Activated naive CD8-positive, alpha-beta T cell treated with anti-CD3 and anti-CD28 coated beads, Interleukin-2, amount 10 ng/mL, durations not matched to agents 7 days and 5 days (primary cell): ENCODE results near the gene KLHL36. TPM values are rescaled to one million over a fixed set of nuclear protein-coding genes. Genes with fewer than 3 reads are reported as not detected.
"Not testable (repeated sequence)": the region's sequence is repeated elsewhere in the genome, so short reads cannot be mapped to it uniquely, and the experiment has no call there.

Experiments
- ATAC-seq: fragments of 150-1000 bp; cut with Tn5 transposase; one replicate; pipeline ENCODE4 v1.10.0; 2021; ENCODE audit warnings: low read depth, moderate library complexity
- POLR2A ChIA-PET: fragments of 350-600 bp; sonication (Branson Sonifier 250); formaldehyde crosslinking; loops from one replicate; lab custom pipeline; 2021; ENCODE audit warnings: antibody characterized with exemption; lab: Charles Lee
- DNase-seq: peaks from one replicate; pipeline ENCODE4 v3.0.0; 2021
- H3K27ac Mint-ChIP-seq: one replicate; pipeline ENCODE4 v1.8.0; 2022; ENCODE audit warnings: mild to moderate bottlenecking, mixed read lengths
- H3K27me3 Mint-ChIP-seq: one replicate; pipeline ENCODE4 v1.8.0; 2022; ENCODE audit warnings: mild to moderate bottlenecking, moderate library complexity, mixed read lengths
- H3K36me3 Mint-ChIP-seq: one replicate; pipeline ENCODE4 v1.8.0; 2021; ENCODE audit warnings: mild to moderate bottlenecking, mixed read lengths
- H3K4me1 Mint-ChIP-seq: one replicate; pipeline ENCODE4 v1.8.0; 2021; ENCODE audit warnings: mixed read lengths
- H3K4me3 Mint-ChIP-seq: one replicate; pipeline ENCODE4 v1.8.0; 2022; ENCODE audit warnings: mild to moderate bottlenecking, moderate library complexity, mixed read lengths
- H3K9me3 Mint-ChIP-seq: one replicate; pipeline ENCODE4 v1.8.0; 2021; ENCODE audit warnings: mixed read lengths
- total RNA-seq, 2 experiments: library from RNA; stranded (reverse); gene quantifications; one replicate each; pipeline ENCODE4 v1.2.3, GENCODE V29; 2021

The KLHL36 gene
- total RNA-seq, 2 experiments from 2014 or later, result 66.8 to 72.6 TPM

GRCh38 chr16:84686707-84687298 is 38.5 kb downstream of the KLHL36 start:
- ATAC-seq, result peak; percentile 66
- POLR2A ChIA-PET, result interaction anchor here (1.0 kb wide), 1 partner anchor 325 kb away, joined by 3 read pairs; no protein-coding TSS in a partner anchor

GRCh38 chr16:84687715-84688114 is 39.4 kb downstream of the KLHL36 start:
- Mint-ChIP-seq H3K36me3 (no peaks in the 10 kb centered on the region), H3K27ac (no peak overlapping the region), H3K27me3 (peaks cover 24% of the 10 kb centered on the region), H3K4me1 (peaks cover 9% of the 10 kb centered on the region), H3K4me3 (peak overlapping the region; percentile 33), H3K9me3 (no peaks in the 10 kb centered on the region)
- POLR2A ChIA-PET, result interaction anchor here (1.1 kb wide), 1 partner anchor 13 kb away, joined by 5 read pairs; no protein-coding TSS in a partner anchor
- peak; percentile 66 for ATAC-seq
- no peak for DNase-seq

More at GRCh38 chr16:84686707-84687298, 38.5 kb downstream of the KLHL36 start:
- H3K4me1 Mint-ChIP-seq, result peaks cover 5% of the 10 kb centered on the region
- H3K4me3 Mint-ChIP-seq, result no peak overlapping the region
- DNase-seq, result no peak
- no peaks in the 10 kb centered on the region for H3K36me3 Mint-ChIP-seq
- H3K27me3 Mint-ChIP-seq, result peaks cover 31% of the 10 kb centered on the region
- no peaks in the 10 kb centered on the region for H3K9me3 Mint-ChIP-seq
- H3K27ac Mint-ChIP-seq, result no peak overlapping the region

- ATAC-seq, DNase-seq, H3K4me3 Mint-ChIP-seq, H3K27ac Mint-ChIP-seq, H3K36me3 Mint-ChIP-seq, H3K9me3 Mint-ChIP-seq: not testable (repeated sequence)
- POLR2A ChIA-PET, result interaction anchor here (0.7 to 1.1 kb wide), 2 partner anchors 13 to 415 kb away, joined by 3 to 5 read pairs; no protein-coding TSS in a partner anchor
- peaks cover 11% of the 10 kb centered on the region for H3K4me1 Mint-ChIP-seq
- H3K27me3 Mint-ChIP-seq, result peaks cover 20% of the 10 kb centered on the region
Measured at GRCh38 chr16:84688163-84688562, 39.9 kb downstream of the KLHL36 start.

- no peak overlapping the region for H3K27ac Mint-ChIP-seq
- peaks cover 11% of the 10 kb centered on the region for H3K4me1 Mint-ChIP-seq
- POLR2A ChIA-PET, result interaction anchor here (0.7 kb wide), 1 partner anchor 416 kb away, joined by 3 read pairs; no protein-coding TSS in a partner anchor
- H3K27me3 Mint-ChIP-seq, result peaks cover 16% of the 10 kb centered on the region
- no peak overlapping the region for H3K4me3 Mint-ChIP-seq
- no peaks in the 10 kb centered on the region for H3K9me3 Mint-ChIP-seq
- ATAC-seq, result no peak
- H3K36me3 Mint-ChIP-seq, result no peaks in the 10 kb centered on the region
- DNase-seq, result no peak
Measured at GRCh38 chr16:84689111-84689510, 40.8 kb downstream of the KLHL36 start.

- no peak overlapping the region for H3K4me3 Mint-ChIP-seq
- ATAC-seq (no peak), DNase-seq (no peak)
- no peaks in the 10 kb centered on the region for H3K9me3 Mint-ChIP-seq
- H3K36me3 Mint-ChIP-seq, result no peaks in the 10 kb centered on the region
- H3K27ac Mint-ChIP-seq, result no peak overlapping the region
- peaks cover 11% of the 10 kb centered on the region for H3K4me1 Mint-ChIP-seq
- H3K27me3 Mint-ChIP-seq, result peaks cover 8% of the 10 kb centered on the region
- POLR2A ChIA-PET, result no interaction called here
Measured at GRCh38 chr16:84690088-84690819, 41.9 kb downstream of the KLHL36 start.

- Mint-ChIP-seq H3K4me3 (no peak overlapping the region), H3K27me3 (peaks cover 8% of the 10 kb centered on the region), H3K4me1 (peaks cover 9% of the 10 kb centered on the region), H3K9me3 (no peaks in the 10 kb centered on the region), H3K36me3 (no peaks in the 10 kb centered on the region), H3K27ac (no peak overlapping the region)
- ATAC-seq, result no peak
- POLR2A ChIA-PET, result no interaction called here
- DNase-seq, result no peak
Measured at GRCh38 chr16:84692451-84693214, 44.3 kb downstream of the KLHL36 start.

GRCh38 chr16:84693869-84694268 is 45.6 kb downstream of the KLHL36 start:
- H3K9me3 Mint-ChIP-seq, DNase-seq, H3K27me3 Mint-ChIP-seq, POLR2A ChIA-PET, H3K27ac Mint-ChIP-seq, H3K4me3 Mint-ChIP-seq, H3K4me1 Mint-ChIP-seq, ATAC-seq, H3K36me3 Mint-ChIP-seq: not testable (repeated sequence)

GRCh38 chr16:84694980-84695379 is 46.7 kb downstream of the KLHL36 start:
- H3K4me3 Mint-ChIP-seq, result no peak overlapping the region
- no peak overlapping the region for H3K27ac Mint-ChIP-seq
- no peaks in the 10 kb centered on the region for H3K36me3 Mint-ChIP-seq
- peaks cover under 1% of the 10 kb centered on the region for H3K27me3 Mint-ChIP-seq
- POLR2A ChIA-PET, result no interaction called here
- H3K9me3 Mint-ChIP-seq, result no peaks in the 10 kb centered on the region
- peaks cover 8% of the 10 kb centered on the region for H3K4me1 Mint-ChIP-seq
- ATAC-seq (no peak), DNase-seq (no peak)

GRCh38 chr16:84699147-84699711 is 50.9 kb downstream of the KLHL36 start:
- Mint-ChIP-seq H3K36me3 (no peaks in the 10 kb centered on the region), H3K9me3 (no peaks in the 10 kb centered on the region), H3K4me3 (peak overlapping the region; percentile 84), H3K27ac (peak overlapping the region; percentile 66), H3K4me1 (peaks cover 17% of the 10 kb centered on the region), H3K27me3 (no peaks in the 10 kb centered on the region)
- DNase-seq, result no peak
- ATAC-seq, result no peak
- POLR2A ChIA-PET, result no interaction called here

GRCh38 chr16:84699712-84700445 is 51.6 kb downstream of the KLHL36 start, which contains the start of gene USP10:
USP10 (plus strand) TSS chr16:84700000; CDS start chr16:84700091, 91 bp downstream.
- no peaks in the 10 kb centered on the region for H3K27me3 Mint-ChIP-seq
- H3K27ac Mint-ChIP-seq, result peak within 1 kb of the TSS; percentile 96
- DNase-seq (peak; percentile 95), ATAC-seq (peak; percentile 92)
- H3K36me3 Mint-ChIP-seq, result no peaks in the 10 kb centered on the region
- POLR2A ChIA-PET, result interaction anchor here (1.0 to 1.3 kb wide), 4 partner anchors 8 to 583 kb away, joined by 3 to 5 read pairs (median 4); partner anchors contain the start of gene MBTPS1
- H3K4me1 Mint-ChIP-seq, result peaks cover 20% of the 10 kb centered on the region
- H3K4me3 Mint-ChIP-seq, result peak within 1 kb of the TSS; percentile 97
- no peaks in the 10 kb centered on the region for H3K9me3 Mint-ChIP-seq

GRCh38 chr16:84700446-84701300 is 52.4 kb downstream of the KLHL36 start:
- H3K9me3 Mint-ChIP-seq, result no peaks in the 10 kb centered on the region
- peak overlapping the region; percentile 97 for H3K4me3 Mint-ChIP-seq
- H3K27ac Mint-ChIP-seq, result peak overlapping the region; percentile 96
- POLR2A ChIA-PET, result interaction anchor here (0.8 to 1.3 kb wide), 5 partner anchors 9 to 584 kb away, joined by 3 to 5 read pairs (median 4); partner anchors contain the start of gene MBTPS1
- peaks cover 2% of the 10 kb centered on the region for H3K36me3 Mint-ChIP-seq
- DNase-seq (no peak), ATAC-seq (peak; percentile 49)
- peaks cover 23% of the 10 kb centered on the region for H3K4me1 Mint-ChIP-seq
- H3K27me3 Mint-ChIP-seq, result no peaks in the 10 kb centered on the region
